Testis (tissue), 2 donors: ENCODE data around the gene OR51B4.

Source experiments
- POLR2A ChIP-seq: fragments of 450-650 bp; IDR thresholded peaks from one replicate; pipeline ENCODE4 v1.6.1; 2017; ENCODE audit warnings: antibody characterized with exemption, mild to moderate bottlenecking, moderate library complexity
- TF ChIP-seq, protein P1 (sequence below), 3 experiments: fragments of 450-650 bp in 2 of 3; fragments of 200-600 bp in 1 of 3; sonication (generic) in 1 of 3; IDR thresholded peaks; one replicate each; pipeline ENCODE4 v1.5.1; 2016 to 2019; ENCODE audit warnings: antibody characterized with exemption in 3 of 3, mild to moderate bottlenecking in 2 of 3, moderate library complexity in 1 of 3

DNA sequence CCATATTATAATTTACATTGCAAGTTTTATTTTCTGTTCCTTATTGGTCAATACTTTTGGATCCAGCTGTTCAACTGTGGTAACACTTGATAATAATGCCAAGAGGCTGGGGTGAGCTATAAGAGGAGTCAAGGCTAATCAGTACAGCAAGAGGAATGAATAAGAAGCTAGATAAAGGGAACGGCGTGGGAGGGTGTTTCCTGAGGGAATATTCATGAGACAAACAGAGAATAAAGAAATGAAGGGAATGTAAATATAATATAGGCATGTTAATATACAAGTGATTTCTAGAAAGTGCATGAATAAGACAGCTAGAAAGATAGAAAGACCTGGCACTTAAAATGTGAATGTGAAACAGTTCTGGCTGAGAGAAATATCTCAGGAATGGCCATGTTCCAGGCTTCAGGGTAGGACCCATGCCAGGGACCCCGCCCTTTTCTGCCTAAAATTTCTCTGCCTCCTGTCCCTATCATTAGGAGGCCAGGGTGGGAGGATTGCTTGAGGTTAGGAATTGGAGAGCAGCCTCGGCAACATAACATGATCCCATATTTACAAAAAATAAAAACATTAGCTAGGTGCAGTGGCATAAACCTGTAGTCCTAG is 3.9 kb downstream of the OR51B4 start:
- no peak for TF ChIP-seq POLR2A
- TF ChIP-seq, protein P1, sequence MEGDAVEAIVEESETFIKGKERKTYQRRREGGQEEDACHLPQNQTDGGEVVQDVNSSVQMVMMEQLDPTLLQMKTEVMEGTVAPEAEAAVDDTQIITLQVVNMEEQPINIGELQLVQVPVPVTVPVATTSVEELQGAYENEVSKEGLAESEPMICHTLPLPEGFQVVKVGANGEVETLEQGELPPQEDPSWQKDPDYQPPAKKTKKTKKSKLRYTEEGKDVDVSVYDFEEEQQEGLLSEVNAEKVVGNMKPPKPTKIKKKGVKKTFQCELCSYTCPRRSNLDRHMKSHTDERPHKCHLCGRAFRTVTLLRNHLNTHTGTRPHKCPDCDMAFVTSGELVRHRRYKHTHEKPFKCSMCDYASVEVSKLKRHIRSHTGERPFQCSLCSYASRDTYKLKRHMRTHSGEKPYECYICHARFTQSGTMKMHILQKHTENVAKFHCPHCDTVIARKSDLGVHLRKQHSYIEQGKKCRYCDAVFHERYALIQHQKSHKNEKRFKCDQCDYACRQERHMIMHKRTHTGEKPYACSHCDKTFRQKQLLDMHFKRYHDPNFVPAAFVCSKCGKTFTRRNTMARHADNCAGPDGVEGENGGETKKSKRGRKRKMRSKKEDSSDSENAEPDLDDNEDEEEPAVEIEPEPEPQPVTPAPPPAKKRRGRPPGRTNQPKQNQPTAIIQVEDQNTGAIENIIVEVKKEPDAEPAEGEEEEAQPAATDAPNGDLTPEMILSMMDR (IDR thresholded peaks at IDR 0.05), result no peak
